GOT3 (cell line): ENCODE measurements around the gene RNF225.
A peak's percentile ranks its signal among the peaks of the same experiment; 100 is the strongest.
"Not testable (repeated sequence)": the region's sequence is repeated elsewhere in the genome, so short reads cannot be mapped to it uniquely, and the experiment has no call there.

ENCODE experiments used
- DNase-seq: peaks from one replicate; lab custom pipeline; 2025; ENCODE audit warnings: mixed read lengths; lab: John Stamatoyannopoulos, UW

RNF225 gene

DNA sequence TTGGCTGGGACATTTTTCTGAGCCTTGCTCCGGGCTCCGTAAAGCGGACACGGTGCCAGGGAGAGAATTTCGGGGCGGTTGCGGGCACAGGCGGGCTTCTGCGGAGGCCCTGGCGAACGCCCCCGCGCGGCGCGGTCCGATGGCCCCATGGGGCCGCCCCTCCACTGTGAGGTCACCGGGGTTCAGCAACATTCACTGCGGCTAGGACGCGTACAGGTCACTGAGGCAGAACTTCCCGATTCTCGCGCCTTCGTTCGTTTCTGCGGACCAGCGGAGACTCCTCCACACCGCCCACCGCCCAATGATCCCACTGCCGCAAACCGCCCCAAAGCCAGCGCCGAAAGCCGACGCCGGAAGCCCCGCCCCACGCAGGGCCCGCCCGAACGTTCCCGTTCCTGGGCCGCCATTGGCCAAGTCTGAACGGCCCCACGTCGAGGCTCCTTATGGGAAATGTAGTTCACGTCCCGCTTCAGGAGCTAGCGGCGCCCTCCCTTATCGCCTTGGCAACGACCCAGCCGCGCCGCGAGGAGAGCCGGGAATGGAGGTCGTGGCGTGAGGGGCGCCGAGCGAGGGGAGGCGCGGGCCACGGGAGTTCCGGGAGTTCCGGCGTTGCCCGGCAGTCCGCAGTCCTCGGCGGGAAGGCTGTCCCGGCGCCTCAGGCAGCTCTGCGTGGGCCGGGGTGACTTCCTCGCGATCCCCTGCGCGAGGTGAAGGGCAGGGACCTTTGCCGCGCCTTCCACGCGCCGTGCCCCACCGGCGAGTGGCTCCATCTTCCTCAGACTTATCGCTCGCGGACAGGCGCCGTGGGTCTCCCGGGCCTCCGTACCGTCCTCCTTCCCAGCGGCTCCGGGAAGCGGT is 12.9 kb downstream of the RNF225 start, which contains the start of gene ZNF584:
Gene ZNF584 (plus strand): TSS at position 498 of the 858 bp plus-strand sequence. CDS start 499 bp downstream, outside the sequence.
- DNase-seq, result peak; percentile 67

DNA sequence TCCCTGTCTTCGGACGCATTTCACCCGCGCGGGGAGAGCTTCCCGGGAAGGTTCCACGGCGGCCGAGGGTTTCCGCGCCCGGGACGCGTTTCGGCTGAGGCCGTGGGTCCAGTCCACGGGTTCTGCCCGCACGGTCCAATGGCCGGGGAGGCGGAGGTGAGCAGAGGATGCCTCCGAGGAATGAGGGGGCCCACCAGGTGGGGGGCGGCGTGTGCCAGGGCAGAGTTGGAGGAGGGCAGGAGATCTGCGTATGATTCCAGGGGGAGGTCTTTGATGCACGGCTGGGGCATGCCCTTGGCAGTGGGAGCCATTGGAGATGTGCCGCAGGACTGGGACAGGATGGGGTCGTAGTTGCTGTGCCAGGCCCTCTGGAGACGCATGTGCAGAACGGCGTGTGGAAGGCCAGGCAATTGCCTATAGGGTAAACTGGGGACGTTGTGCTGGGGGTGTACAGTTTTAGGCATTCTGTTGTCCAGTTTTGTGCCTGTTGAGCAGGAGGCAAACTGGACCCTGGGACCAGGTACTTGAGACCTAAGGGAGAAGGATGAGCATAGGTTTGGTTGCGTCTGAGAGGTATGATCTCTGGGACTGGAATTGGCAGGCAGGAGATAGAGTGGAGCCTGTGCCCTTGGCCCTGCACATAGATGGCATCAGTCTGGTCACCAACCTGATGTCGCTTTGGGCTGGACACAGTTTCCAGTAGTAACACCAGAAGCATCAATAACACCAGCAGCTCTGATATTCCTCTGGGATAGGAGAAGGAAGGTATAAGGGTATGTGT is 13.7 kb downstream of the RNF225 start:
- no peak for DNase-seq

DNA sequence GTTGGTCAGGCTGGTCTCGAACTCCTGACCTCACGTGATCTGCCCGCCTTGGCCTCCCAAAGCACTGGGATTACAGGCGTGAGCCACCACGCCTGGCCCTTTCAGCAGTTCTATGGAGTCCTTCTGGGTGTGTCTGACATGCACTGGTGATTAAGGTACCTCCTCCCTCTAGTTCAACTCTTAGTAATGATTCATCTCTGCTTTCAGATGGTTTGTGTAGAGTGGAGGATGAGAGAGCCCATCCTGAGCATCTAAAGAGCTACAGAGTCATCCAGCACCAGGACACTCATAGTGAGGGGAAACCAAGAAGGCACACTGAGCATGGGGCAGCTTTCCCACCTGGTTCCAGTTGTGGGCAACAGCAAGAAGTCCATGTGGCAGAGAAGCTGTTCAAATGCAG is 21.1 kb downstream of the RNF225 start:
- DNase-seq, result no peak

DNA sequence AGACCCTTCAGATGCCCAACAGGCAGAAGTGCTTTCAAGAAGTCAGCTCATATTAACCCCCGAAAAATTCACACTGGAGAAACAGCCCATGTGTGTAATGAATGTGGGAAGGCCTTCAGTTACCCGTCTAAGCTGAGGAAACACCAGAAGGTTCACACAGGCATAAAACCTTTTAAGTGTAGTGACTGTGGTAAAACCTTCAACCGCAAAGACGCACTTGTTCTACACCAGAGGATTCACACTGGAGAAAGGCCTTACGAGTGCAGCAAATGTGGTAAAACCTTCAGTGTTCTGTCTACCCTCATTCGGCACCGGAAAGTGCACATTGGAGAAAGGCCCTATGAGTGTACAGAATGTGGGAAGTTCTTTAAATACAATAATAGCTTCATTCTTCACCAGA is 21.6 kb downstream of the RNF225 start:
- DNase-seq, result no peak

DNA sequence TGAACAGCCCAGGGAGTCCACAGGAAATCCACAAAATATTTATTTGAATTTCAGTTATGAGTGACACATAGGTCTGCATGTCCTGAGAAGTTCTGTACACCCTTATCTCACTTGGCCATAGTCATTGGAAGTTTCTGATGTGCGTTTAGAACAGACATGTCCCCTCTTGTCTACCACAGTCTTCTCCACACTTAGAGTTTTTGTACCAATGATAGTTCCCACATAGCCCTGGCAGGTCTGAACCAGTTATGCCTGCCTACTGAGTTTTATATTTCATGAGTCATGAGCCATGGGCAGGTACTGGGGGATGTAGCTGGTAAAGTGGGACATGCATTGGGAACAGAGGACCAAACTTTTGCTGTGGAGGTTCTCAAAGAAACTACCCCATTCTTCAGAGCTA is 33.2 kb downstream of the RNF225 start:
- no peak for DNase-seq

DNA sequence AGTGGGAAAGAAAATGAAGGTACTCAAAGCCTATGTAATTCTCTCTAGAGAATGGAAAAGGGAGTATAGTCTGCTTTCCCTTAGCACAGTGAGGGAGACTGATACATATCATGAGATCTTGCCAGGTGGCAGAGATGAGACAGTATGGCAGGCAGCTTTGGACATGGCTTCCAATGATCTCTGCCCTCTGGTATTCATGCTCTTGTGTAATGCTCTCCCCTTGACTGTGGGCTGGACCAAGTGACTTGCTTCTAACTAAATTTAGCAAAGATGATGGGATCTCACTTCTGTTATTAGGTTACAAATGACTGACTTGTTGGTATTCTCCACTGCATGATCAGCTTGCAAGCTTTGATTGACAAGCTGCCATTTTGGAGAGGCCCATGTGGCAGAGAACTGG is 34.3 kb downstream of the RNF225 start:
- no peak for DNase-seq

DNA sequence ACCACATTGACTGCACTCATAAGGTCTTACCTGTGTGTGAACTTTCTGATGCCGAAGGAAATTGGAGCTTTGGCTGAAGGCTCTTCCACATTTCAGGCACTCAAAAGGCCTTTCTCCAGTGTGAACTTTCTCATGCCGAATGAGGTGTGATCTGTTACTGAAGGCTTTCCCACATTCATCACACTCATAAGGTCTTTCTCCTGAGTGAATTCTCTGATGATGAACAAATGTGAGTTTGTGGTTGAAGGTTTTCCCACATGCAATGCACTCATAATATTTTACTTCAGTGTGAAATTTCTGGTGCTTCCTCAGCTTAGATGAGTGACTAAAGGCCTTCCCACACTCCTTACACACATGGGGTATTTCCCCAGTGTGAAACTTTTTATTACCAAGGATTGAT is 38.8 kb downstream of the RNF225 start:
- DNase-seq, result no peak

DNA sequence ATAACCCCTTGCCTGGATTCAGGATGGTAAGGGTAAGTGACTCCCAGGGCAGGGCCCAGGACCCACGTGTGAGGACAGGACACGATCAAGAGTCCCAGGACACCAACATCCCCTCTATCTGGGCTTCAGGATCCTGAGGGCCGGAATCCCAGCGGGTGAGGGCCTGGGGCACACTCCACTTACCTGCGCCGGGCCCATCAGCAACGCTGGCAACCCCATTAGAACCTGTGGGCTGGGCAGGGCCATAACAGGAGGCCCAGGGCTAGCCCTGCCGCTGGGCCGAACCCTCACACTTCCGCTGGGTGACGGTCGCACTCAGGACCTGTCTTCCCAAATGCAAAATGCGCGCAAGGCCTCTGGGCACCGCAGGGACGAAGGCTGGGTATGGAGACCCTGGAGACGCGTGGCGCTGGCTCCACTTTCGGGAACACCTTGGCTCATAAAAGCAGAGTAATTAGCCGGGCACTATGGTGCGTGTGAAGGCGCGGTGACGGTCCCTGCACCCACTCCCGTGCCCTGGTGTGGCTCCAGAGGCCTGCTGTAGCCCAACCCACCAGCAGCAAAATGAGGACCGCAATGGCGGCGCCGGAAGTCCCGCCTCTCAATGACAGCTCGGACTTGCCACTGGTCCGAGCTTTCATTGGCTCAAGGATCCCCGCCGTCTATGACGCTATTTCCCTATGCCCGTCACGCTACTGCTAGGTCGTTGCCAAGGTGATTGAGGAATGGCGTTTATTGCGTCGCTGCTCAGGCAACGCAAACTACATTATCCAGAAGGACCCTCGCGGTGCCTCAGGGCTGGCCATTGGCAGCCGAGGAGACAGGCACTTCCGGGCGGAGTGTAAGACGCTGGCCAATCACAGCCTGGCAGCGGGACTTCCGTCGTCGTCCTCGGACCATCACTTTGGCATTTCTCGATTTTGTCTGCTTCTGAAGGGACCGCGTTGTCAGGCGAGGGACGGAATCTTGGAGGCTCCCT is 44.4 kb downstream of the RNF225 start, which contains the start of gene ZNF132:
Gene ZNF132 (minus strand): TSS at position 578 of the 979 bp plus-strand sequence. CDS start 332 bp downstream, at position 246.
- DNase-seq, result peak; percentile 71

DNA sequence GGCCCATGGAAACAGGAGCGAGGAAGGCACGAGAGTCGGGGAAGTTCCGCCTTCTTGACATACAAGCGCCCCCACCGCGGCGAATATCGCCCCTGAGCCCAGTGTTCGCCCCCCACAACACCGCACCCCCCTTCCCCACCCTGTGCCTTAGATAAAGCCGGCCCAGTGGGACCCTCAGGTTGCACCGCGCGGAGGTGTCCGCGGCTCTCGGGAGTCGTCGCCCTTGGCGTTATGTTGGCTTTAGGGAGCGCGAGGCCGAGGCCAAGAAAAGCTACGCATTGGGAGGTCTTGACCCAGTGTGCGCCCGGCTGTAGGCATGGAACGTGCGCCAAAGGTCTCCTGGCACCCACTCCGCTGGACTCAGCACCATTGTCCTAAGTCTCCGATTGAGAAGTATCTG is 45.1 kb downstream of the RNF225 start:
- no peak for DNase-seq

DNA sequence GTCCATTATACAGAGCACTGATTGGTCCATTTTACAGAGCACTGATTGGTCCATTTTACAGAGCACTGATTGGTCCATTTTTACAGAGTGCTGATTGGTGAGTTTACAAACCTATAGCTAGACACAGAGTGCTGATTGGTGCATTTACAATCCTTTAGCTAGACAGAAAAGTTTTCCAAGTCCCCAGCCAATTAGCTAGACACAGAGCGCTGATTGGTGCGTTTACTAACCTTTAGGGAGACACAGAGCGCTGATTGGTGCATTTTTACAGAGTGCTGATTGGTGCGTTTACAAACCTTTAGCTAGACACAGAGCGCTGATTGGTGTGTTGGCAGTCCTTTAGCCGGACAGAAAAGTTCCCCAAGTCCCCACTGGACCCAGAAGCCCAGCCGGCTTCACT is 47.5 kb downstream of the RNF225 start:
- not testable (repeated sequence) for DNase-seq
